HG02610 (cell line): Measurements from ENCODE around the gene MIB2.
"Not testable (repeated sequence)": the region's sequence is repeated elsewhere in the genome, so short reads cannot be mapped to it uniquely, and the experiment has no call there.

Experiments used
- ATAC-seq: cut with Tn5 transposase; IDR thresholded peaks from one replicate; pipeline ENCODE4 v1.9.1; 2021; ENCODE audit warnings: mild to moderate bottlenecking, moderate library complexity; ENCODE audit not compliant: unreplicated experiment

Gene MIB2

DNA sequence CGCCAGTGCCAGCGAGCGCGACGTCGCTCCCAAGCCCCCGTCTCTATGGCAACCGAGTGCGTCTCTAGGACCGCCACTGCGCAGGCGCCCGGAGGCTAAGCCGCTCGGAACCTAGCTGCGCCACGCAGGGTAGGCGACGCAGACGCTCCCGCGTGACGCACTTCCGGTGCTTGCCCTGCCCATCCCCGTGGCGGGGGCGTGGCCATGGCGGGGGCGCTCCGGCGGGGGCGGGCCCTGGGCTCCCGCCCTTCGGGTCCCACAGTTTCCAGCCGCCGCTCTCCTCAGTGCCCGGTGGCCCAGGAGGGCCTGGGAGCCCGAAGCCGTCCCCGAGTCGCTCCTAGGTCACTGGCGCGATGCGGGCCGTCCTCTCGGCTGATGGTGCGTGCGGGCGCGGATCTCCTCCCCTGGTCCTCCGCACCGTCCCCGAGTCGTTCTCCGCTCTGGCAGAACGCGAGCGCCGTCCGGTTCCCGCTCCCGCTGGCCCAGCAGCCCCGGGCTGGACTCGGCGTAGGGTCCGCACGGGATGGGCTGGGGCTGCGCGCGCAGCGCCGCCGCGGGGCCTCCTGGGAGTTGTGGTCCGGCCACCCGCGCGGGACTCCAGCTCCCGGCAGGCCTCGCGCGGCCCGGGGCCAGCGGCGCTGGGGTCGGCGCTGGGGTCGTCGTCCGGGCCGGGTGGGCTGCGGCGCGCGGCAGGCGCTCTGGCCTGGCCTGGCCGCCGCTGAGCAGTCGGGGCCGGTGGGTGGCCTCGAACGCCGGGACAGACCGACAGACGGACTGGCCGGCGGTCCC lies at the start of gene MIB2:
Gene MIB2, plus strand, starts transcription at position 245 of the 789 bp plus-strand sequence. CDS start 7,953 bp downstream, outside the sequence.
- peak; percentile 75 for ATAC-seq

DNA sequence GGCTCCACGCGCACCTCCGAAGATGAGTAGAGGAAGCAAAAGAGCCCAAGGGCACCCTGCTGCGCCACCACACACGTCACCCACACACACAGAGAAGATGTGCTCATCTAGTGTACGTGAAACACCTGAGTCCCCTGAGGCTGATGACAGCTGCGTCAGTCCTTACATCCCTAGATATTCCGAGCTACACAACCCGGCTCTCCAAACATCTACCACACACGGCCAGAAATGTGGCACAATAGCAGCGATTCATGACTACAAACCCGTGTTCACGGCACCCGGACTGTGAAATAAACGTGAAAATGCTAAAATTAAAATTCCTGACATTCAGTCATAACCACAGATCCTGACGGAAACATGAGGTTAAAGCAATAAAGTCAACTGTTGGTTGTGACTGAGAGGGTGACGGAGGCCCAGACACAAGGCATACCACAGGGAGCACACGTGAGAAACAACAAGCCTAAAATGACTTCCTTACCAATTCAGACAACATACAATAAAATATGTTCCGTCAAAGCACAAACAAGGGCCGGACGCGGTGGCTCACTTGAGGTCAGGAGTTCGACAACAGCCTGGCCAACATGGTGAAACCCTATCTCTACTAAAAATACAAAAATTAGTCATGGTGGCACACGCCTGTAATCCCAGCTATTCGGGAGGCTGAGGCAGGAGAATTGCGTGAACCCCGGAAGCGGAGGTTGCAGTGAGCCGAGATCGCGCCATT lies 48.0 kb upstream of the MIB2 start:
- no peak for ATAC-seq

DNA sequence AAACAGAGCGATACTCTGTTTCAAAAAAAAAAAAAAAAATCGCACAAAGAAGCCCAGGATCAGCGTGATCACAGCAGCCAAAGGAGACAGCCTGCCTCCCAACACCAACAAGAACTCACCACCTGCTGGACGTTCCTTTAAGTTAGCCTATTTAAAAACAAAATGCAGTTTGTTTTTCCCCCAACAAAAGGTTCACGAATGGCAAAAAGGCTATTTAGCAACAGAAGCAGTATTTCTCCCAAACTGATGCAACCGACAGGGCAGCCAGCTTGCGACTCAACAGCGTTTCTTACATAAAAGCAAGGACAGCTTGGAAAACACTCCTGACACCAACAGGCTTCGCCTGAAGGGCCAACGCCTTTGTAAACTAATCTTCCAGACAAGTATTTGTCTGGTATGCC lies 47.4 kb upstream of the MIB2 start:
- no peak for ATAC-seq

DNA sequence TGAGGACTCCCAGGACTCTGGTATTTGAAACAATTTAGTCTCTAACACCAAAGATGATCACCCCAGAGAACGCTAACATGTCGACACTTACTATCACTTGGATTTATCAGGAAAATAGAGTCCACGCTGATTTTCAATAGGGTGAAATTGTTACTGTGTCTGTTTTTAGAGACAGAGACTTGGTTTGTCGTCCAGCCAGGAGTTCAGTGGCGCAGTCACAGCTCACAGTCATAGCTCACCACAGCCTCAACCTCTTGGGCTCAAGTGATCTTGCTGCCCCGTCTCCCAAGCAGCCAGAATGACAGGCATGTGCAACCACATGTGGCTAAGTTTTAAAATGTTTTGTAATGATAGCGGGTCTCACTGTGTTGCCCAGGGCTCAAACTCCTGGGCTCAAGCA lies 46.0 kb upstream of the MIB2 start:
- no peak for ATAC-seq

DNA sequence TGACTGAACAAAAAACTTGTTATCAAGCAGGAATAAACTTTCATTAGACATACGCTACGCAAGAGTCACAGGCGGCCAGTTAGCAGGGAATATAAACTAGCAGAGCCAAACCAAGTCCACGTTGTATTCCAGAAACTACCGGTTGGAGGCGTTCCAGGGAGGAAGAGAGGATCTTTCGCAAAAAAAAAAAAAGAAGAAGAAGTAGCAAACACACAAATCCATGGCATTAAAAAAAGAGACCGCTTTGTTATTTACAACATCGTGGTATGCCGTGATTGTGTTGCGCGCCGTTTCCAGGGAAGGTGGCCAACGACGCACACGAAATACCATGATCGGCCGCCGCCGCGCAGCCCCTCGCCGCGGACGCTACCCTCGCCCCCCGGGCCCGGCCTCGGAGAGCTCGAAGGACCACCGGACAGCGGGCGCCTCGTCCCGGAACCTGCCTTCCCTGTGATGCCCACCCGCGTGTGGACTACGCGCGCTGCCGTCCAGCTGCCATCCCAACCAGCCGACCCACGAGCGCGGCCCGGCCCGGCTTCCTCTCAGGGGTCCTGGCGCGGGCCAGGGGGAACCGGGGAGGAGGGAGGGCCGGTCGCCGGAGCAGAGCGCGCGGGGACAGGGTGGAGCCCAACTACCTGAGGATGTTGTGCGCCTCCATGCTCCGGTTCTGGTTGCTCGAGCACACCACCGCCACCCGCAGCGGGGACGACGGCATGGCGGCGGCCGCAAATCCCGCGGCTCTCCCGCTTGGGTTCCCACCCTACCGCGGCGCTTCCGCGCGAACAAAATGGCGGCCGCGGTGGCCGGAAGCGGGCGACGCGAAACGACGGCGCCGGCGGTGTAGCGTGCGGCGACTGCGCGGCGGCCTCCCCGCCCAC lies 41.2 kb upstream of the MIB2 start:
- peak; percentile 48 for ATAC-seq

DNA sequence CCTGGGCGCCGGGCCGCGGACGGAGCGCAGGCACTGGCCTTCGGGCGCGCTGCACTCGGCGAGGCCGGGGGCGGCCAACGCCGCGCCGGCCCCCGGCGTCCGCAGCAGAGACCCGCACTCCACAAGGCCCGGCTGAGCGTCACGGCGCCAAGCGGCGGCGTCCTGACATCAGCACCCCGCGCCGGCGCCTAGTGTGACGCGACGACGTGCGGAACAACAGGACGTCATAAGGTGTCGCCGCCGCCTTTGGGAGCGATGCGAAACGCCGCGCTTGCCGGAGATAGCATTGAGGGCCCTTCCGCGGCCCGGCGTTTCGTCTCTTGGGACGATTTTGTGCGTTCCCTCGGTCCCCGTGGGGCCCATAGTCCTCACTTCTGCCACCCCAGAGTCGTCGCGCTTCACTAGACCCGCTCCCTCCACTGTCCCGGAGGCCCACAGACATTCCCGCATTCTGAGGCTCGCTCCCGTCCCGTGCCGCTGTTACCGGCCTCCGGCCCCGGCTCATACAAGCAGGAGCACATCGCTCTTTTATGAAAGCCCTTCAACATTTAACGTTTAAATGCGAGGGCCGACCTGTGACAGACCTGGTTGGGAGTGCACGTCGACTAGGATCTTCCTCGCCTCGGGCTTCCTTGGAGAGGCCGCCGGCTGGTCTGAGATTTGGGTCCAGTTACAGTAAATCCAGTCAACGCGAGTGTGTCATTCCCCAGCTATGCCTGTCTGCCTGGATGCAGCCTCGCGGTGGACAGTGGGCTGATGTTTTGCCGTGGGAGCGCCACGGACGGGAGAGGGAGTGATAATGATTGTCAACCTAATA lies 40.4 kb upstream of the MIB2 start, which contains the start of gene SSU72:
Gene SSU72, minus strand, starts transcription at position 143 of the 817 bp plus-strand sequence. CDS start 306 bp downstream, outside the sequence.
- ATAC-seq: peak; percentile 81

DNA sequence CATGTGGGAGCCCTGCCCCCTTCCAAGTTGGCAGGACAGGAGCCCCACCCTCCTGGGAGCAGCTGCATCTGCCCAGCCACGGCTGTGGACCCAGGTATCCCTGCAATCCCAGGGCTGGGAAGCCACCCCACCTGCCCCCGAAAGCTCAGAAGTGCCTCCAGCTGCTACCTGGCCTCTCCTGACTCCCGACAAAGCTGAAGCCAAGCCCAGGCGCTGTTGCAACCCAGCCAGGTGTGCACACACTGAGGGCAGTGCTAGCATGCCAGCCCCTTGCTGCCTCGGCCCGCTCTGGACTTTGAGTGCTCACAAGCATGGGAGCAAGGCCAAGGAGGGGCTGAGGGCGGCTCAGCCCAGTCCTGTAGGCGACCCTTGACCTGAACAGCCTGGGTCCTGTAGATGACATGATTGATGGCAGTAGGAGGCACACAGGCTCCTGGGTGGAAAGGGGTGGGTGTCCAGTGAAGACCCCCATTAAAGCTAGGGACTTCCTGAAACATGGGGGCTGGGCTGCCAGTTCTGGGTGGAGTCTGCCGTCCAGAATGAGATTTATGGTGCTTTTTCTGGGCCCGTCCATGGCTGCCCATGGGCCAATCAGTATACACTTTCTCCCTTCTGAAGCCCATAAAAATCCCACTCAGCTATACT lies 37.8 kb upstream of the MIB2 start:
- no peak for ATAC-seq

DNA sequence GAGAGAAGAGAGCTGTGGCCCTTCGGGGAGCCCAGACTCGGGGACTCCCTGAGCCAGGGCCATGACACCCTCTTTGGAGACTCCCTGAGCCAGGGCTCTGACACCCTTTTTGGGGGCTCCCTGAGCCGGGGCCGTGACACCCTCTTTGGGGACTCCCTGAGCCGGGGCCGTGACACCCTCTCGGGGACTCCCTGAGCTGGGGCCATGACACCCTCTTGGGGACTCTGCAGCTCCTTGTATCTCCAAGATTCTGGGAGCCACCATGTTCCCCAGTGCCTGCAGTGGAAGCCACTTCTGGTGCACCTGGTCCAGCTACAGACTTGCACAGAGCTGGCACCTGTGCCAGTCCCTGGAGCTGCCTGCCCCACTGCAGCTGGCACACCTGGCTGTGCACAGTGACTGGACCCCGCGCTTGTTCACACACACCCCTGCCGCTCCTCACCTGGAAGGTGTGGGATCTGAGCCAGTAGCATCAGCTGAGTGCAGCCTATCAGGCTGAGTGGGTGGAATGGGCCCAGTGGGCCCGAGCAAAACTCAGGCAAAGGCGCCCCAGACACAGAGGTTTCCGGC lies 36.8 kb upstream of the MIB2 start:
- ATAC-seq: no peak

DNA sequence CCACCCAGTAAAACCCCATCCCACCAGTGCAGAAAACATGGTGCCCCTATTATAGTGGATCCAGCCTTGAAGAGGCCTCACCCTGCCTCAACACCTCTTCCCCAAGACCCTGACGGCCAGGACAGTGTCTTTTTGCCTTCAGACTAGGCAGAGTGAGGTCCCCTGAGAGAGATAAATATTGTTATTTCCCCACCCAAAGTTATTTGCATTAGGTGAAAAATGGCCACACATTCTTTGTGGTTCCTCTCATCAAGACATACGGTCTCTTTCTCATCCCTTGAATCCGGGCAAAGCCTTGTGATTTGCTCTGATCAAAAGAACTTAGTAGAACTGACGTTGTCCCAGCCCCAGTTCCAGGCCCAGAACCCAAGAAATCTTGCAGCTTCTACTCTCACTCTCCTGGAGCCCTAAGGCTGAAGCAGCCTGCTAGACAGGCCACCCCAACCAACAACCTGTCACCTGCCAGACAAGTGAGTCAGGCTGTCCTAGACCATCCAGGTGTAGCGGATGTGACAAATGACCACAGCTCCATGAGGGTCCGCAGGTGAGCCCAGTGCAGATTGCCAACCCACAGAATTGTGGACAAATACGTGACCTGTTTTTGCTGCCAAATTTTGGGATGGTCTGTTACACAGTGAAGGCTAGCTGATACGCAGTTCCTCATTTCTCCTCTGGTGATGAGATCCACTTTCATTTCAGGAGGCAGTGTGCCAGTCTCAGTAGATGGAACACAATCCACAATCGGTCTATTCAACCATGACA lies 32.5 kb upstream of the MIB2 start:
- ATAC-seq: no peak

DNA sequence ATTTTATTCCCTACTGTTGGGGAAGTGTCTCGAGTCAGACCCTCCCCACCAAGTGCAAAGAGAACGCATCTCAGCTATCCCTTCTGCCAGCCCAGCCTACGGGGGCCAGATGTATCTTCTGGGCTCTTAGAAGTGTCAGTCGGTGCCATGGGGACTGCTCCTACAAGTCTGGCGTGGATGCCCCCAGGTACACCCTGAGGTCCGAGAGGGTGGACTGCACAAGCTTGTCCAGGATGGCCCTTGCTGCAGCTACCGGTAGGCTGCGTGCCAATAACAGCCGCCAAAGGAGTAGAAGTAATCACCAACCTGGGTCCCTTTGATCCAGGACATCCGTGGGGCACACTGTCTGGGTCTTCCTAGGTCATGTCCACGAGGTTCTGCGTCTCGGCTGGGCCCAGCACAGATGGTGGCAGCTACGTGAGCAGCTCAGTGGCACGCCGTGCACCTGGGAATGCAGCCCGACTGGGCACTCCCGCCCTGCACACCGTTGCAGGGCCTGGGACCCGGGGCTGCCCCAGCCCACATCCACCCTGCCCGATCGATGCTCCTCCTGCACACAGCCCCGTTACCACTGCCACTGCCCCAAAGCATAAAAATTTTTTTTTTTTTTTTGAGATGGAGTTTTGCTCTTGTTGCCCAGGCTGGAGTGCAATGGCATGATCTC lies 31.8 kb upstream of the MIB2 start:
- no peak for ATAC-seq

DNA sequence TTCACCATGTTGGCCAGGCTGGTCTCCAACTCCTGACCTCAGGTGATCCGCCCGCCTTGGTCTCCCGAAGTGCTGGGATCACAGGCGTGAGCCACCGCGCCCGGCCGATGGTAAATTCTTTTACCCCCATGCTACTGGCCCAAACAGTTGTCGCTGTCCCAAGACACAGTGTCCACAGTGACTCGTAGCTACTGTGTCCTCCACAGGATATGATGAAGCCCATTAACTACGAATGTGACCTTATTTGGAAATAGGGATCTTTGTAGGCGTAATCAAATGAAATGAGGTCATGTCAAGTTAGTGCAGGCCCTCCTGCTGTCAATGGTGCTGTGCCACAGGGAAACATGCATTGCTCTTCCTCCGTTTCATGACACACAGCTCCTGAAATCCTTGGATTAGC lies 23.8 kb upstream of the MIB2 start:
- ATAC-seq: no peak

DNA sequence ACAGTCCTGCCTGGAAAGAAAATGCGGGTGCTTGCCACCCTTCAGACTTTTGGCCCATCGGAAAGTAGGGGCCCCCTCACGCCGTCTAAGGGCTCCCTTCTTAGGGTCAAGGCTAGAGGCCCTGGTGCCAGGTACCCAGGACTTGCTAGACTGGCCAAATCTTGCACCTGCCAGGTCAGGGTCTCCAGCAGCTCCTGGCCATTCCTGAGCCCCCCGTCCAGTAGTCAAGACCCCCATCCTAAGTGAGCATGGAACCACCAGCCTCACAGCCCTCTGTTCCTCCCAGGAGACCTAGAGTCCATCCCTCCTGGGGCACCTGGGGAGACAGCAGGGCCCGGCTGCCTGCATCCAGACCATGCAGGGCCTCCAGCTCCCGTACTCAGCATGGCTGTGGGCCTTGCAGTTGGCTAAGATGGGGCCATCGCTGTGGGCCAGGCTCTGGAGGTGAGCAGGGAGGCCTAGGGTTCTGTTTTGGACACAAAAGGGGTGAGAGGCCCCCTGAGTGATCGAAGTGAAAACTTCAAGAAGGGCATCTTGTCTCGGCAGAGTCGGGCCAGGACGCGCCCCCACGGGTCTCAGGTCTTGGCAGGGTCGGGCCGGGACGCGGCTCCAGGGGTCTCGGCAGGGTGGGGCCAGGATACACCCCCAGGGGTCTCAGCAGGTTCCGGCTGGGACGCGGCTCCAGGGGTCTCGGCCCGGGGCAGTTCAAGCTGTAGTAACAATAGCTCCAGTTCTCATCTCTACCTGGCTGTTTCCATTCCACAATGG lies 21.3 kb upstream of the MIB2 start:
- no peak for ATAC-seq

DNA sequence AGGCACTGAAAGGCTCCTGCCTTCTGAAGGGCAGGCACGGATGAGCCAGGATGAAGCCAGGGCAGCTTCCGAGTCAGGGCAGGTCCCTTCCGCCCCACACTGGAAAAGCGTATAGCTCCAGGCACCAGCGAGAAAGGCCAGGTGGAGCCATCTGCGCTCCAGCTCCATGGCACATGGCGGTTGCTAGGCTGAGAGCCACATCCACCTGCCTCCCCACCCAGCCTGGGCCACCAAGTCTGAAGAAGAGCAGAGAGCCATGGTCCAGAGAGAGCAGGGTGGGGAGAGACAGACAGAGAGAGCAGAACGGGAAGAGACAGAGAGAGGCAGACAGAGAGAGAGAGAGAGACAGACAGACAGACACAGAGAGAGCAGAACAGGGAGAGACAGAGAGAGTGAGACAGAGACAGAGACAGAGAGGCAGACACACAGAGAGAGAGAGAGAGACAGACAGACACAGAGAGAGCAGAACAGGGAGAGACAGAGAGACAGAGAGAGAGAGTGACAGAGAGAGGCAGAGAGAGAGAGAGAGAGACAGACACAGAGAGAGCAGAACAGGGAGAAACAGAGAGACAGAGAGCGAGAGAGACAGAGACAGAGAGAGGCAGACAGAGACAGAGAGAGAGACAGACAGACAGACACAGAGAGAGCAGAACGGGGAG lies 20.6 kb upstream of the MIB2 start:
- no peak for ATAC-seq

DNA sequence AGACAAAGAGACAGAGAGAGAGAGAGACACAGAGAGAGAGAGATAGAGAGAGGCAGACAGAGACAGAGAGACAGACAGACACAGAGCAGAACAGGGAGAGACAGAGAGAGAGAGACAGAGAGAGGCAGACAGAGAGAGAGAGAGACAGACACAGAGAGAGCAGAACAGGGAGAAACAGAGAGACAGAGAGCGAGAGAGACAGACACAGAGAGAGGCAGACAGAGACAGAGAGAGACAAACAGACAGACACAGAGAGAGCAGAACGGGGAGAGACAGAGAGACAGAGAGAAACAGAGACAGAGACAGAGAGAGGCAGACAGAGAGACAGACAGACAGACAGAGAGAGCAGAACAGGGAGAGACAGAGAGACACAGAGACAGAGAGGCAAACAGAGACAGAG lies 20.0 kb upstream of the MIB2 start:
- not testable (repeated sequence) for ATAC-seq

DNA sequence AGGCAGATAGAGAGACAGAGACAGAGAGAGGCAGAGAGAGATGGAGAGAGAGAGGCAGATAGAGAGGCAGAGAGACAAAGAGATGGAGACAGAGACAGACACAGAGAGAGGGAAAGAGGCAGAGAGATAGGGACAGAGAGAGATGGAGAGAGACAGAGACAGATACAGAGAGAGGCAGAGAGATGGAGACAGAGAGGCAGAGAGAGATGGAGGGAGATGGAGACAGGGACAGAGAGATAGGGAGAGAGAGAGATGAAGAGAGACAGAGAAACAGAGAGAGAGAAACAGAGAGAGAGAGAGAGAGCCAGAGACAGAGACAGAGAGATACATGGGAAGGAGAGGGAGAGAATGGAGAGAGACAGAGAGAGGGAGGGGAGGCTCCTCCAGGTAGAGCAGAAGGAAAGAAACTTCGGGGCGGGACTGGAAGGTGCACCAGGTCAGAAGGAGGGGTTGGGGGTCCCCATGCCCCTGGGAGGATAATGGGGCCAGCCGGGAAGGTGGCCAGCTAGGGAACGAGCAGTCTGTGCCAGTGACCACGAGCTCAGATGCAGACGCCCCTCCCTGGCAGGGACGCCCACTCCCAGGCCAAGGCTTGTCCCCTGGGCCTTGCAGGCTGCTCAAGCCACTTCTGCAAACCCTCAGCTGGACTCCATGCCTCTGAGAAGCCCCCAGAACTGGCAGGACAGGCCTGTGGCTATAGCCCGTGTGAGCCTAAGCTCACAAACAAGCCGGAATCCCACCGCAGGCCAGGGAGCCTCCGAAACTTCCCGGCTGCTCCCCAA lies 18.6 kb upstream of the MIB2 start:
- ATAC-seq: no peak

DNA sequence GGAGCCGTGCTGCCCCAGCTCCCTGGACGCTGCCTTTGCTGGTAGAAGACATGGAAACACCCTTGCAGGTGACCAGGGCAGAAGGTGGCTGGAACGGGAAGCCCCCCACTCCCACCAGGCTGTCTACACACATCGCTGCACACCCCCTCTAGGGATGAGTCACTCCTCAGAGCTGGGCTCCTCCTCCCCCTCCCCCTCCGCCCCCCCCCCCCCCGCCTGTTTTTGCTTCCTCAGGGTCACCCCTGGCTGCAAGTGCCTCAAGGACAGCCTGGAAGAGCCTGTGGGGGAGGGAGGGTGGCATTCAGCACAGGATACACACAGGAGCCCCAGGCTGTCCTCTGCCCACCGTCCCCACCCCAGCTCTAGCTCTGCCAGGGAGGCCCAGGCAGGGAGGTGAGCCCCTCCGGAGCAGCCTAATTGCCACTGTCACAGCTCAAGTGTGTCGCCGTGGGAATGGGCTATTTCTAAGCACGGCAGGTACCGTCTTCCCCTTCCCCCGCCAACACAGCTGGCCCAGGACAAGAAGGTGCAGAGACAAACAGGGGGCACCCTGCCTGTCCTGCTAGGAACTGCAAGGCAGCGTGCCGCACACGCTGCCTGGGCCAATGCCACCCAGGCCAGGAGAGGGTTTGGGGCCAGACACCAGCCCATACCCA lies 17.9 kb upstream of the MIB2 start:
- no peak for ATAC-seq
